Measurements from ENCODE around the gene PRTN3.

PRTN3 gene

GRCh38 chr19:840519-841206 lies at the start of gene PRTN3:
Gene PRTN3, plus strand, starts transcription at chr19:840999. Its CDS starts 10 bp downstream, at chr19:841009.
- no peak for DNase-seq

GRCh38 chr19:791007-791566 lies 49.7 kb upstream of the PRTN3 start:
- no peak for DNase-seq

GRCh38 chr19:791567-792305 lies 49.1 kb upstream of the PRTN3 start:
- no peak for DNase-seq

- no peak for DNase-seq
Measured at GRCh38 chr19:792306-792885, 48.4 kb upstream of the PRTN3 start.

- no peak for DNase-seq
Measured at GRCh38 chr19:793806-794205, 47.0 kb upstream of the PRTN3 start.

GRCh38 chr19:795073-795611 lies 45.7 kb upstream of the PRTN3 start:
- no peak for DNase-seq

- DNase-seq: no peak
Measured at GRCh38 chr19:795691-796581, 44.9 kb upstream of the PRTN3 start.

GRCh38 chr19:796692-797527 lies 43.9 kb upstream of the PRTN3 start, which contains the start of gene PTBP1:
Gene PTBP1, plus strand, starts transcription at chr19:797452. Its CDS starts 46 bp downstream, at chr19:797498.
- DNase-seq: peak; percentile 96

- peak; percentile 35 for DNase-seq
Measured at GRCh38 chr19:797528-798414, 43.0 kb upstream of the PRTN3 start.

- no peak for DNase-seq
Measured at GRCh38 chr19:798415-799075, 42.3 kb upstream of the PRTN3 start.

GRCh38 chr19:799076-799881 lies 41.5 kb upstream of the PRTN3 start:
- DNase-seq: no peak

GRCh38 chr19:800360-801029 lies 40.3 kb upstream of the PRTN3 start:
- DNase-seq: peak; percentile 29

- no peak for DNase-seq
Measured at GRCh38 chr19:801030-801860, 39.6 kb upstream of the PRTN3 start.

GRCh38 chr19:801861-802497 lies 38.8 kb upstream of the PRTN3 start:
- DNase-seq: no peak

GRCh38 chr19:802498-803098 lies 38.2 kb upstream of the PRTN3 start:
- no peak for DNase-seq

- no peak for DNase-seq
Measured at GRCh38 chr19:803099-803561, 37.7 kb upstream of the PRTN3 start.
